SK-N-SH treated with all-trans-retinoic acid at 6 μM for 48 hours (cell line): ENCODE results near the gene TPR.

Source experiments
- ATAC-seq: fragments of 200-7000 bp; cut with Tn5 transposase; 3 replicates; pipeline ENCODE4 v1.9.1; 2020; ENCODE audit warnings: mild to moderate bottlenecking, moderate library complexity
- ARNTL ChIP-seq: fragments of 450-650 bp; formaldehyde crosslinking; IDR thresholded peaks from 2 replicates; pipeline ENCODE4 v1.5.0; 2020; ENCODE audit warnings: low read depth, mild to moderate bottlenecking, moderate library complexity, borderline replicate concordance
- BACH2 ChIP-seq: fragments of 250-450 bp; sonication (Bioruptor Pico); IDR thresholded peaks from 2 replicates; pipeline ENCODE4 v1.9.0; 2021; ENCODE audit warnings: mild to moderate bottlenecking, borderline replicate concordance
- CSDC2 ChIP-seq: fragments of 250-450 bp; sonication (Bioruptor Pico); IDR thresholded peaks from 2 replicates; pipeline ENCODE4 v1.5.0; 2020; ENCODE audit warnings: mild to moderate bottlenecking, moderate library complexity
- ESRRG ChIP-seq: fragments of 250-450 bp; sonication (Bioruptor Pico); IDR thresholded peaks from 2 replicates; pipeline ENCODE4 v1.6.1; 2021; ENCODE audit warnings: mild to moderate bottlenecking
- GLIS3 ChIP-seq: fragments of 250-450 bp; sonication (Bioruptor Pico); IDR thresholded peaks from 2 replicates; pipeline ENCODE4 v1.5.0; 2020; ENCODE audit warnings: mild to moderate bottlenecking, moderate library complexity
- ISL1 ChIP-seq: fragments of 250-450 bp; sonication (Bioruptor Pico); IDR thresholded peaks from 2 replicates; pipeline ENCODE4 v2.1.2; 2022; ENCODE audit warnings: mild to moderate bottlenecking, moderate library complexity
- PPARA ChIP-seq: fragments of 250-450 bp; sonication (Bioruptor Pico); IDR thresholded peaks from 2 replicates; pipeline ENCODE4 v1.5.0; 2020; ENCODE audit warnings: mild to moderate bottlenecking, borderline replicate concordance
- TCF4 ChIP-seq: fragments of 250-450 bp; sonication (Bioruptor Pico); IDR thresholded peaks from 2 replicates; pipeline ENCODE4 v1.8.0; 2021; ENCODE audit warnings: mild to moderate bottlenecking, moderate library complexity, borderline replicate concordance
- TOX ChIP-seq: fragments of 250-450 bp; sonication (Bioruptor Pico); IDR thresholded peaks from 2 replicates; pipeline ENCODE4 v1.8.0; 2021; ENCODE audit warnings: mild to moderate bottlenecking, moderate library complexity, borderline replicate concordance
- ZFP3 ChIP-seq: fragments of 250-450 bp; sonication (Bioruptor Pico); IDR thresholded peaks from 2 replicates; pipeline ENCODE4 v1.5.0; 2020; ENCODE audit warnings: mild to moderate bottlenecking, moderate library complexity
- ZFP30 ChIP-seq: fragments of 450-650 bp; formaldehyde crosslinking; IDR thresholded peaks from 2 replicates; pipeline ENCODE4 v1.5.0; 2022; ENCODE audit warnings: mild to moderate bottlenecking, moderate library complexity
- ZNF565 ChIP-seq: fragments of 450-650 bp; formaldehyde crosslinking; conservative IDR thresholded peaks from 2 replicates; pipeline ENCODE4 v1.5.0; 2020; ENCODE audit warnings: low read depth, mild to moderate bottlenecking, moderate library complexity
- ZNF70 ChIP-seq: fragments of 450-650 bp; formaldehyde crosslinking; IDR thresholded peaks from 2 replicates; pipeline ENCODE4 v1.5.0; 2020; ENCODE audit warnings: mild to moderate bottlenecking, moderate library complexity
- ZNF8 ChIP-seq: fragments of 450-650 bp; formaldehyde crosslinking; IDR thresholded peaks from 2 replicates; pipeline ENCODE4 v1.5.0; 2020; ENCODE audit warnings: mild to moderate bottlenecking, moderate library complexity
- TF ChIP-seq, protein P1 (sequence below): fragments of 250-450 bp; sonication (Bioruptor Pico); IDR thresholded peaks from 2 replicates; pipeline ENCODE4 v1.5.0; 2020; ENCODE audit warnings: mild to moderate bottlenecking, moderate library complexity
- TF ChIP-seq, protein P2 (sequence below): fragments of 250-450 bp; sonication (Bioruptor Pico); IDR thresholded peaks from 2 replicates; pipeline ENCODE4 v1.8.0; 2021; ENCODE audit warnings: low read depth, mild to moderate bottlenecking, moderate library complexity, borderline replicate concordance
- TF ChIP-seq, protein P3 (sequence below): fragments of 250-450 bp; sonication (Bioruptor Pico); IDR thresholded peaks from 2 replicates; pipeline ENCODE4 v1.8.0; 2020; ENCODE audit warnings: mild to moderate bottlenecking, moderate library complexity, borderline replicate concordance
- TF ChIP-seq, protein P4 (sequence below): fragments of 250-450 bp; sonication (Bioruptor Pico); IDR thresholded peaks from 2 replicates; pipeline ENCODE4 v1.5.1; 2020; ENCODE audit warnings: low read depth, mild to moderate bottlenecking, moderate library complexity
- TF ChIP-seq, protein P5 (sequence below): fragments of 250-450 bp; sonication (Bioruptor Pico); IDR thresholded peaks from 2 replicates; pipeline ENCODE4 v1.5.1; 2021; ENCODE audit warnings: mild to moderate bottlenecking, moderate library complexity

Gene TPR

DNA sequence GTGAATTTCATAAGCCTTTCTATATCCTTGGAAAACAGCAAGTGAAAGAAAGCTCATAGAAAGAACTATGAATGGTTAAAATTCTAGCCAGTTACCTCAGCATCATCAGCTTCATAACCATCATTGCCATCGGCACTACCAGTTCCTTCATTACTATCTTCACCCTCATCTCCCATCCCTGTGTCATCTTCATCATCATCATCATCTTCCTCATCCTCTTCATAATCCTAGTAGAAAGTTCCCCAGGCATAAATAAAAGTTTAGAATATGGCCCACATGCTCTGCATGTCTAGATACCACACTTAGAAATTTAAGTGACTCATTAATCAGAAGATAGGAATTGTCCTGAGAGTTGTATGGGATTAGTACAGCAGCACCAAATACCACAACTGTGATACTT, 49.0 kb downstream of the TPR start:
- no peak for ATAC-seq
- TF ChIP-seq ISL1 (CRISPR knock-in tag), result no peak
- TF ChIP-seq, protein P1, sequence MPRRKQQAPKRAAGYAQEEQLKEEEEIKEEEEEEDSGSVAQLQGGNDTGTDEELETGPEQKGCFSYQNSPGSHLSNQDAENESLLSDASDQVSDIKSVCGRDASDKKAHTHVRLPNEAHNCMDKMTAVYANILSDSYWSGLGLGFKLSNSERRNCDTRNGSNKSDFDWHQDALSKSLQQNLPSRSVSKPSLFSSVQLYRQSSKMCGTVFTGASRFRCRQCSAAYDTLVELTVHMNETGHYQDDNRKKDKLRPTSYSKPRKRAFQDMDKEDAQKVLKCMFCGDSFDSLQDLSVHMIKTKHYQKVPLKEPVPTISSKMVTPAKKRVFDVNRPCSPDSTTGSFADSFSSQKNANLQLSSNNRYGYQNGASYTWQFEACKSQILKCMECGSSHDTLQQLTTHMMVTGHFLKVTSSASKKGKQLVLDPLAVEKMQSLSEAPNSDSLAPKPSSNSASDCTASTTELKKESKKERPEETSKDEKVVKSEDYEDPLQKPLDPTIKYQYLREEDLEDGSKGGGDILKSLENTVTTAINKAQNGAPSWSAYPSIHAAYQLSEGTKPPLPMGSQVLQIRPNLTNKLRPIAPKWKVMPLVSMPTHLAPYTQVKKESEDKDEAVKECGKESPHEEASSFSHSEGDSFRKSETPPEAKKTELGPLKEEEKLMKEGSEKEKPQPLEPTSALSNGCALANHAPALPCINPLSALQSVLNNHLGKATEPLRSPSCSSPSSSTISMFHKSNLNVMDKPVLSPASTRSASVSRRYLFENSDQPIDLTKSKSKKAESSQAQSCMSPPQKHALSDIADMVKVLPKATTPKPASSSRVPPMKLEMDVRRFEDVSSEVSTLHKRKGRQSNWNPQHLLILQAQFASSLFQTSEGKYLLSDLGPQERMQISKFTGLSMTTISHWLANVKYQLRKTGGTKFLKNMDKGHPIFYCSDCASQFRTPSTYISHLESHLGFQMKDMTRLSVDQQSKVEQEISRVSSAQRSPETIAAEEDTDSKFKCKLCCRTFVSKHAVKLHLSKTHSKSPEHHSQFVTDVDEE, result no peak
- no peak for TF ChIP-seq CSDC2 (CRISPR knock-in tag)
- TF ChIP-seq ZNF70, result no peak
- TF ChIP-seq, protein P2, sequence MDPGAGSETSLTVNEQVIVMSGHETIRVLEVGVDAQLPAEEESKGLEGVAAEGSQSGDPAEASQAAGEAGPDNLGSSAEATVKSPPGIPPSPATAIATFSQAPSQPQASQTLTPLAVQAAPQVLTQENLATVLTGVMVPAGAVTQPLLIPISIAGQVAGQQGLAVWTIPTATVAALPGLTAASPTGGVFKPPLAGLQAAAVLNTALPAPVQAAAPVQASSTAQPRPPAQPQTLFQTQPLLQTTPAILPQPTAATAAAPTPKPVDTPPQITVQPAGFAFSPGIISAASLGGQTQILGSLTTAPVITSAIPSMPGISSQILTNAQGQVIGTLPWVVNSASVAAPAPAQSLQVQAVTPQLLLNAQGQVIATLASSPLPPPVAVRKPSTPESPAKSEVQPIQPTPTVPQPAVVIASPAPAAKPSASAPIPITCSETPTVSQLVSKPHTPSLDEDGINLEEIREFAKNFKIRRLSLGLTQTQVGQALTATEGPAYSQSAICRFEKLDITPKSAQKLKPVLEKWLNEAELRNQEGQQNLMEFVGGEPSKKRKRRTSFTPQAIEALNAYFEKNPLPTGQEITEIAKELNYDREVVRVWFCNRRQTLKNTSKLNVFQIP (CRISPR knock-in tag), result no peak
- no peak for TF ChIP-seq ESRRG (CRISPR knock-in tag)
- no peak for TF ChIP-seq GLIS3 (CRISPR knock-in tag)
- TF ChIP-seq BACH2, result no peak
- TF ChIP-seq PPARA (CRISPR knock-in tag), result no peak
- TF ChIP-seq TOX, result no peak
- TF ChIP-seq TCF4 (CRISPR knock-in tag), result no peak
- TF ChIP-seq ZFP3 (CRISPR knock-in tag), result no peak
- TF ChIP-seq, all 23 proteins: peak for 0

DNA sequence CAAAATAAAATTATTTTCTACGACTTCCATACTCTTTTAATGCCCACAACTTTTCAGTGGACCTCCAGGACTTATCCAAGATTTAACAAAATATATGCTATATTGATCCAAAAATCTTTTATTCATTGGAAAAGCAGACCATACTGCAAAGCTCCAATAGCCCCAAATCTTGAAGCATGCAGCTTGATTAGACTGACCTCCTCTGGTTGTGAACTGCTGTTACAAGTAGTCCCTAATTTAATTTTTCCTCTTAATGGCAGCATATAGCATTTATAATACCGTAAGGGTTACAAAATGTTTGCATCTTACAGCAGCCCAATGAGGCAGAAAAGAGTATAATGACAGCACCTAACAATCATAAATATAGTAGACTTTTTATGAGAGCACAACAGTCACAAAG, 49.8 kb downstream of the TPR start:
- peak; percentile 63 for ATAC-seq
- TF ChIP-seq CSDC2 (CRISPR knock-in tag) (no peak), ZNF565 (CRISPR knock-in tag) (no peak), ISL1 (CRISPR knock-in tag) (no peak), ZFP30 (CRISPR knock-in tag) (no peak), TCF4 (CRISPR knock-in tag) (no peak)
- TF ChIP-seq, protein P3, sequence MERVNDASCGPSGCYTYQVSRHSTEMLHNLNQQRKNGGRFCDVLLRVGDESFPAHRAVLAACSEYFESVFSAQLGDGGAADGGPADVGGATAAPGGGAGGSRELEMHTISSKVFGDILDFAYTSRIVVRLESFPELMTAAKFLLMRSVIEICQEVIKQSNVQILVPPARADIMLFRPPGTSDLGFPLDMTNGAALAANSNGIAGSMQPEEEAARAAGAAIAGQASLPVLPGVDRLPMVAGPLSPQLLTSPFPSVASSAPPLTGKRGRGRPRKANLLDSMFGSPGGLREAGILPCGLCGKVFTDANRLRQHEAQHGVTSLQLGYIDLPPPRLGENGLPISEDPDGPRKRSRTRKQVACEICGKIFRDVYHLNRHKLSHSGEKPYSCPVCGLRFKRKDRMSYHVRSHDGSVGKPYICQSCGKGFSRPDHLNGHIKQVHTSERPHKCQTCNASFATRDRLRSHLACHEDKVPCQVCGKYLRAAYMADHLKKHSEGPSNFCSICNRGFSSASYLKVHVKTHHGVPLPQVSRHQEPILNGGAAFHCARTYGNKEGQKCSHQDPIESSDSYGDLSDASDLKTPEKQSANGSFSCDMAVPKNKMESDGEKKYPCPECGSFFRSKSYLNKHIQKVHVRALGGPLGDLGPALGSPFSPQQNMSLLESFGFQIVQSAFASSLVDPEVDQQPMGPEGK, result no peak

DNA sequence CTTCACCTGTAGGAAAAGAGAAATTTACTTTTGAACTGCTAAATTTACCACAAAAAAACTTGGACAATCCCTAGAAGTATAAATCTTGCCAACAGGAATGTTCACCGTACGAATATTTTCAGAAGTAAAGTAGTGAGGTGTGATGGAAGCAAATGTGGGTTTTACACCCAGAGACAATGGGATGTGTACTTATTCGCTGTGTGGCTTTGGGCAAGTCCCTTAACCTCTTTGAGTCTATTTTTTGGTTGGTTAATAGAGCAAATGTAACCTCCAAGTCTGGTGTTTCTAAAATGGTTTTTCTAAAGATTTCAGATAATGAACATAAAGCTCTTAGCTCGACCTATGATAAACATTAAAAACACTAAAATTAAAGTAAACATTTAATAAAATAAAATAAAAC, 51.2 kb downstream of the TPR start:
- ATAC-seq, result no peak
- no peak for TF ChIP-seq ISL1 (CRISPR knock-in tag)
- TF ChIP-seq, protein P1, result no peak
- no peak for TF ChIP-seq GLIS3 (CRISPR knock-in tag)
- no peak for TF ChIP-seq ZNF565 (CRISPR knock-in tag)
- no peak for TF ChIP-seq ESRRG (CRISPR knock-in tag)
- TF ChIP-seq, protein P3, result no peak
- TF ChIP-seq ZNF8 (CRISPR knock-in tag), result no peak
- no peak for TF ChIP-seq ZNF70
- TF ChIP-seq, protein P2 (CRISPR knock-in tag), result no peak
- TF ChIP-seq, protein P4, sequence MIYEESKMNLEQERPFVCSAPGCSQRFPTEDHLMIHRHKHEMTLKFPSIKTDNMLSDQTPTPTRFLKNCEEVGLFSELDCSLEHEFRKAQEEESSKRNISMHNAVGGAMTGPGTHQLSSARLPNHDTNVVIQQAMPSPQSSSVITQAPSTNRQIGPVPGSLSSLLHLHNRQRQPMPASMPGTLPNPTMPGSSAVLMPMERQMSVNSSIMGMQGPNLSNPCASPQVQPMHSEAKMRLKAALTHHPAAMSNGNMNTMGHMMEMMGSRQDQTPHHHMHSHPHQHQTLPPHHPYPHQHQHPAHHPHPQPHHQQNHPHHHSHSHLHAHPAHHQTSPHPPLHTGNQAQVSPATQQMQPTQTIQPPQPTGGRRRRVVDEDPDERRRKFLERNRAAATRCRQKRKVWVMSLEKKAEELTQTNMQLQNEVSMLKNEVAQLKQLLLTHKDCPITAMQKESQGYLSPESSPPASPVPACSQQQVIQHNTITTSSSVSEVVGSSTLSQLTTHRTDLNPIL, result no peak
- TF ChIP-seq ARNTL, result no peak
- TF ChIP-seq PPARA (CRISPR knock-in tag), result no peak
- TF ChIP-seq, protein P5, sequence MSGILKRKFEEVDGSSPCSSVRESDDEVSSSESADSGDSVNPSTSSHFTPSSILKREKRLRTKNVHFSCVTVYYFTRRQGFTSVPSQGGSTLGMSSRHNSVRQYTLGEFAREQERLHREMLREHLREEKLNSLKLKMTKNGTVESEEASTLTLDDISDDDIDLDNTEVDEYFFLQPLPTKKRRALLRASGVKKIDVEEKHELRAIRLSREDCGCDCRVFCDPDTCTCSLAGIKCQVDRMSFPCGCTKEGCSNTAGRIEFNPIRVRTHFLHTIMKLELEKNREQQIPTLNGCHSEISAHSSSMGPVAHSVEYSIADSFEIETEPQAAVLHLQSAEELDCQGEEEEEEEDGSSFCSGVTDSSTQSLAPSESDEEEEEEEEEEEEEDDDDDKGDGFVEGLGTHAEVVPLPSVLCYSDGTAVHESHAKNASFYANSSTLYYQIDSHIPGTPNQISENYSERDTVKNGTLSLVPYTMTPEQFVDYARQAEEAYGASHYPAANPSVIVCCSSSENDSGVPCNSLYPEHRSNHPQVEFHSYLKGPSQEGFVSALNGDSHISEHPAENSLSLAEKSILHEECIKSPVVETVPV, result no peak
- TF ChIP-seq TOX, result no peak
